Measurements from ENCODE around the gene C10orf53.
"Not testable (repeated sequence)": the region's sequence is repeated elsewhere in the genome, so short reads cannot be mapped to it uniquely, and the experiment has no call there.

The C10orf53 gene

GRCh38 chr10:49688261-49688846 is 8.9 kb downstream of the C10orf53 start:
- DNase-seq (ENCODE audit: low read depth in 1 of 2, low spot score in 1 of 2), result no peak

- no peak for DNase-seq (ENCODE audit: low read depth in 1 of 2, low spot score in 1 of 2)
Observed at GRCh38 chr10:49688920-49689319, 9.5 kb downstream of the C10orf53 start.

- DNase-seq (ENCODE audit: low read depth in 1 of 2, low spot score in 1 of 2), result no peak
Observed at GRCh38 chr10:49689882-49690510, 10.5 kb downstream of the C10orf53 start.

GRCh38 chr10:49690698-49691356 is 11.4 kb downstream of the C10orf53 start:
- DNase-seq (ENCODE audit: low read depth in 1 of 2, low spot score in 1 of 2), result no peak

- no peak for DNase-seq (ENCODE audit: low read depth in 1 of 2, low spot score in 1 of 2)
Observed at GRCh38 chr10:49691588-49691987, 12.1 kb downstream of the C10orf53 start.

GRCh38 chr10:49694466-49694865 is 15.0 kb downstream of the C10orf53 start:
- no peak for DNase-seq (ENCODE audit: low read depth in 1 of 2, low spot score in 1 of 2)

- no peak for DNase-seq (ENCODE audit: low read depth in 1 of 2, low spot score in 1 of 2)
Observed at GRCh38 chr10:49696311-49696710, 16.9 kb downstream of the C10orf53 start.

GRCh38 chr10:49698679-49699078 is 19.2 kb downstream of the C10orf53 start:
- no peak for DNase-seq (ENCODE audit: low read depth in 1 of 2, low spot score in 1 of 2)

GRCh38 chr10:49700211-49700610 is 20.8 kb downstream of the C10orf53 start:
- DNase-seq (ENCODE audit: low read depth in 1 of 2, low spot score in 1 of 2), result no peak

GRCh38 chr10:49700997-49701396 is 21.5 kb downstream of the C10orf53 start:
- no peak for DNase-seq (ENCODE audit: low read depth in 1 of 2, low spot score in 1 of 2)

- no peak for DNase-seq (ENCODE audit: low read depth in 1 of 2, low spot score in 1 of 2)
Observed at GRCh38 chr10:49707585-49707984, 28.1 kb downstream of the C10orf53 start.

- no peak for DNase-seq (ENCODE audit: low read depth in 1 of 2, low spot score in 1 of 2)
Observed at GRCh38 chr10:49709934-49710333, 30.5 kb downstream of the C10orf53 start.

- DNase-seq (ENCODE audit: low read depth in 1 of 2, low spot score in 1 of 2), result no peak
Observed at GRCh38 chr10:49710966-49711365, 31.5 kb downstream of the C10orf53 start.

- no peak for DNase-seq (ENCODE audit: low read depth in 1 of 2, low spot score in 1 of 2)
Observed at GRCh38 chr10:49711481-49711880, 32.0 kb downstream of the C10orf53 start.

GRCh38 chr10:49713266-49713665 is 33.8 kb downstream of the C10orf53 start:
- no peak for DNase-seq (ENCODE audit: low read depth in 1 of 2, low spot score in 1 of 2)

- not testable (repeated sequence) for DNase-seq (ENCODE audit: low read depth in 1 of 2, low spot score in 1 of 2)
Observed at GRCh38 chr10:49715157-49715556, 35.7 kb downstream of the C10orf53 start.

GRCh38 chr10:49726593-49726992 is 47.1 kb downstream of the C10orf53 start:
- no peak for DNase-seq (ENCODE audit: low read depth in 1 of 2, low spot score in 1 of 2)

- no peak for DNase-seq (ENCODE audit: low read depth in 1 of 2, low spot score in 1 of 2)
Observed at GRCh38 chr10:49733866-49734265, 54.4 kb downstream of the C10orf53 start.

GRCh38 chr10:49734676-49735075 is 55.2 kb downstream of the C10orf53 start:
- DNase-seq (ENCODE audit: low read depth in 1 of 2, low spot score in 1 of 2), result no peak

- no peak for DNase-seq (ENCODE audit: low read depth in 1 of 2, low spot score in 1 of 2)
Observed at GRCh38 chr10:49735161-49735560, 55.7 kb downstream of the C10orf53 start.

- no peak for DNase-seq (ENCODE audit: low read depth in 1 of 2, low spot score in 1 of 2)
Observed at GRCh38 chr10:49735848-49736563, 56.6 kb downstream of the C10orf53 start.

- DNase-seq (ENCODE audit: low read depth in 1 of 2, low spot score in 1 of 2), result no peak
Observed at GRCh38 chr10:49736564-49737113, 57.2 kb downstream of the C10orf53 start.
